ENCODE measurements around the gene MSI2. TPM values are rescaled to one million over a fixed set of nuclear protein-coding genes. Genes with fewer than 3 reads are reported as not detected.

MSI2 gene
- total RNA-seq, 1 donor from 2014 or later: 60.6 TPM

DNA sequence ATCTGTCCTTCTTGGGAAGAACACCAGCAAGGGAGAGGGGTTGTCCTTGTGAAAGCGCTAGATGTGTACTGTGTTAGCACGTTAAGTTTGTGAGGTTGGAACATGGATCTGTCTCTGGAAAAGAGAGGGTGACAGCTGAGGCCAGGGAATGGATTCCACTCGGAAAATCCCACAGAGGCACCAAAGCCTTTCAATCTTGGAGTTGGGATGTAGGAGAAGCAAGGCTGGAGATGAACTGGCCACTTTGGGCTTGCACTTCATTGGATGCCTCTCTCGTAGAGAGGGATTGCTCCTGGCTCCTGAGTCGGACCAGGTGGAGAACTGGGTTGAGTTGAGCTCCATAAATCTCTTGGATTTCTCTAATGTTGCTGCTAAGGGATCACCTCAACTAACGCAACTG, 421.5 kb downstream of the MSI2 start:
- no peaks in the 10 kb centered on the region for H3K9me3 Mint-ChIP-seq (ENCODE audit: unreplicated experiment)
- TF ChIP-seq, protein P1, sequence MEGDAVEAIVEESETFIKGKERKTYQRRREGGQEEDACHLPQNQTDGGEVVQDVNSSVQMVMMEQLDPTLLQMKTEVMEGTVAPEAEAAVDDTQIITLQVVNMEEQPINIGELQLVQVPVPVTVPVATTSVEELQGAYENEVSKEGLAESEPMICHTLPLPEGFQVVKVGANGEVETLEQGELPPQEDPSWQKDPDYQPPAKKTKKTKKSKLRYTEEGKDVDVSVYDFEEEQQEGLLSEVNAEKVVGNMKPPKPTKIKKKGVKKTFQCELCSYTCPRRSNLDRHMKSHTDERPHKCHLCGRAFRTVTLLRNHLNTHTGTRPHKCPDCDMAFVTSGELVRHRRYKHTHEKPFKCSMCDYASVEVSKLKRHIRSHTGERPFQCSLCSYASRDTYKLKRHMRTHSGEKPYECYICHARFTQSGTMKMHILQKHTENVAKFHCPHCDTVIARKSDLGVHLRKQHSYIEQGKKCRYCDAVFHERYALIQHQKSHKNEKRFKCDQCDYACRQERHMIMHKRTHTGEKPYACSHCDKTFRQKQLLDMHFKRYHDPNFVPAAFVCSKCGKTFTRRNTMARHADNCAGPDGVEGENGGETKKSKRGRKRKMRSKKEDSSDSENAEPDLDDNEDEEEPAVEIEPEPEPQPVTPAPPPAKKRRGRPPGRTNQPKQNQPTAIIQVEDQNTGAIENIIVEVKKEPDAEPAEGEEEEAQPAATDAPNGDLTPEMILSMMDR (IDR thresholded peaks at IDR 0.05; ENCODE audit: unreplicated experiment): no peak
- no peak overlapping the region for H3K4me3 Mint-ChIP-seq (ENCODE audit: unreplicated experiment)
- H3K27me3 Mint-ChIP-seq (ENCODE audit: unreplicated experiment): no peaks in the 10 kb centered on the region
- no peaks in the 10 kb centered on the region for H3K4me1 Mint-ChIP-seq (ENCODE audit: unreplicated experiment)
- no peak for DNase-seq (ENCODE audit: low spot score)
- H3K36me3 Mint-ChIP-seq (ENCODE audit: low read depth, unreplicated experiment): no peaks in the 10 kb centered on the region
- no peak overlapping the region for H3K27ac Mint-ChIP-seq (ENCODE audit: unreplicated experiment)

DNA sequence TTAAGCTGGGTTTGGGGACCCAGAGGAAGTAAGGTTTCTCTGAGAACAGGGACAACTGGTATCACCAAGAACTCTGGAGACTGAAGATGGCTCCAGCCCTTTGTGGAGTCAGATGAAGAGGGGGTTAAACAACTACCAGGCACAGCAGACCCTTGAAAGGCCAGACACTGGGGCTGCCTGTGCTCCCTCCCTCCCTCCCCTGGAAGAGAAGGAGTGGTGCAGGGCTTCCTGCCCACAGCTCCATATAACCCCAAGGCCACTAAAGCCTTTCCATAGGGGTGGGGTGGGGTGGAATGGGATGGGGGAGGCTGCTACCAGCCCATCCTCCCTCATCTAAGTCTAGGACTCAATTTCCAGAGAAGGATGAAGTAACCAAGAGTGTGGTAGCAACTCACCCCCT, 422.1 kb downstream of the MSI2 start:
- TF ChIP-seq, protein P1 (IDR thresholded peaks at IDR 0.05; ENCODE audit: unreplicated experiment): no peak
- no peaks in the 10 kb centered on the region for H3K9me3 Mint-ChIP-seq (ENCODE audit: unreplicated experiment)
- no peaks in the 10 kb centered on the region for H3K27me3 Mint-ChIP-seq (ENCODE audit: unreplicated experiment)
- H3K36me3 Mint-ChIP-seq (ENCODE audit: low read depth, unreplicated experiment): no peaks in the 10 kb centered on the region
- no peak overlapping the region for H3K4me3 Mint-ChIP-seq (ENCODE audit: unreplicated experiment)
- no peak overlapping the region for H3K27ac Mint-ChIP-seq (ENCODE audit: unreplicated experiment)
- no peak for DNase-seq (ENCODE audit: low spot score)
- no peaks in the 10 kb centered on the region for H3K4me1 Mint-ChIP-seq (ENCODE audit: unreplicated experiment)

DNA sequence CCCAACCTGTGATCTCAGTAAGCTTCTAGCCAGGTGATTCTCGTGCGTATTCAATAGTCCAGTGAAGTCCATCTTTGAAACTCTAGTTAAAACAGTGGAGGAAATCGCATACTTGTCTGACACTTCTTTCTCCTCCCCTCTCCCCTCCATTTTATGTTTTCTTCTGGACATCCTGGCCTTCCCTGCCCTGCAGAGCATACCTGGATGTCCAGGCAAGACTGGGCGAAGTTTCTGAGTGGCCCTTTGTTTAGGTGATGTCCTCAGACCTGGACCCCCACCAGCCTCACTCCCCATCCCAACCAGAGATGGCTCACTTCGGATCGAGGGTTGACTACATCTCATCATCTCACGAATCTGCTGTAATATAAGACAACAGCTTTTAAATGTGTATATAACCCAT, 423.0 kb downstream of the MSI2 start:
- no peak for DNase-seq (ENCODE audit: low spot score)

DNA sequence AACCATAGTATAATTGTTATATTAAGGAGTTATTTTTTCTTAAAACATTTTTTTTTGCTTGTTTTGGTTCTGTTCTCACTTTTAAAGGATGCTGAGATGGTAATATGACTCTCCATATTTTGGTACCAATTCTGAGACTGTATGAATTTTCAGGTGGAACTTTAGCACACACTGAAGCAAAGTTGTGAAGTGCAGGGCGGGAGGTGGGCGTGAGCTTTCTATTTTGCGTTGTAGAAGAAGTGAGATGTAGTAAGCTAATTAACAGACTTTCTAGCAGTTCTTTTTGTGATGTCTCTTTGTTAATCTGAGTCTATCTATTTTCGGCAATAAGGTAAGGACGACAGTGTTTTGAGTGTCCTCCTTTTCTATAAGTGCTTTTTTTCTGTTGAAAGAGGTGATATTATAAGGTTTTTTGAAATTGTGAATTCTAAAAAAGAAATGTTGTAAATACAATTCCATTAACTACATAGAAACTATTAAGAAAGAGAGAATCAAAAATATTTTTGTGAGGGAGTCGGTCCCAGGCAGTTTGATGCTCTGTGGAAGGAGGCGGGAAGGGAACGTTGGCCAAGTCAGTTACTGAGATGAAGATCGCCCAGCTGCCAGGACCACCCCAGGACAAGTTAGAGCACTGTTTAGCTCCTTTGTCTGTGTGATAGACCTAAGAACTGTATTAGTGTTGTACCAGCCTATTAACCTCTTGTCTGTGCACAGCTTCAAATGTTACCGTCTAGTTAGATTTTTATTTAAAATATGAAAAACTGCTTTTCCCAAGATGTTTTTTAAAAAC, 423.8 kb downstream of the MSI2 start:
- no peak overlapping the region for H3K27ac Mint-ChIP-seq (ENCODE audit: unreplicated experiment)
- no peaks in the 10 kb centered on the region for H3K9me3 Mint-ChIP-seq (ENCODE audit: unreplicated experiment)
- H3K36me3 Mint-ChIP-seq (ENCODE audit: low read depth, unreplicated experiment): no peaks in the 10 kb centered on the region
- H3K4me3 Mint-ChIP-seq (ENCODE audit: unreplicated experiment): no peak overlapping the region
- no peak for DNase-seq (ENCODE audit: low spot score)
- no peaks in the 10 kb centered on the region for H3K27me3 Mint-ChIP-seq (ENCODE audit: unreplicated experiment)
- TF ChIP-seq, protein P1 (IDR thresholded peaks at IDR 0.05; ENCODE audit: unreplicated experiment): no peak
- H3K4me1 Mint-ChIP-seq (ENCODE audit: unreplicated experiment): peaks cover 1% of the 10 kb centered on the region

More for the DNA sequence above, 423.0 kb downstream of the MSI2 start:
- Mint-ChIP-seq H3K27ac (ENCODE audit: unreplicated experiment) (no peak overlapping the region), H3K9me3 (ENCODE audit: unreplicated experiment) (no peaks in the 10 kb centered on the region), H3K4me1 (ENCODE audit: unreplicated experiment) (no peaks in the 10 kb centered on the region), H3K36me3 (ENCODE audit: low read depth, unreplicated experiment) (no peaks in the 10 kb centered on the region), H3K27me3 (ENCODE audit: unreplicated experiment) (no peaks in the 10 kb centered on the region), H3K4me3 (ENCODE audit: unreplicated experiment) (no peak overlapping the region)
- TF ChIP-seq, protein P1 (IDR thresholded peaks at IDR 0.05; ENCODE audit: unreplicated experiment): no peak

DNA sequence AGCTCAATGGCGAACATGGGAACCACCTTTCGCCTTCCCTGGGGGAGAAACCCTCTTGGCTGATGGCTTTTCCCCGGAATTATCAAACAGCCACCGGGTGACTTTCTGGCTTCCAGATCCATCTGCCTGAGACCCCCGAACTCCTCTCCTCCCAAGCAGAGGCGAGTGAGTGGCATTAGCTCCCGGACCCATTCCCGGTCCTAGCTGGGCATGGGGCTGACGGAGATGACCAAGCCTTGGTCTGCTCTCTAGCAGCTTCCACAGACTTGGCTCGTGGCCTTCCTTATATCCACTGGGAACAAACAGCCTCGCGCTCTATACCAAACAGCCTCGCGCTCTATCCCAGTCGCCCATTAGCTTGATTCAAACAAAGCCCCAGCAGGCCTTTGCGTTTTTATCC, 426.4 kb downstream of the MSI2 start:
- Mint-ChIP-seq H3K36me3 (ENCODE audit: low read depth, unreplicated experiment) (no peaks in the 10 kb centered on the region), H3K4me1 (ENCODE audit: unreplicated experiment) (peaks cover 2% of the 10 kb centered on the region), H3K27me3 (ENCODE audit: unreplicated experiment) (no peaks in the 10 kb centered on the region), H3K27ac (ENCODE audit: unreplicated experiment) (no peak overlapping the region), H3K4me3 (ENCODE audit: unreplicated experiment) (no peak overlapping the region), H3K9me3 (ENCODE audit: unreplicated experiment) (no peaks in the 10 kb centered on the region)
- TF ChIP-seq, protein P1 (IDR thresholded peaks at IDR 0.05; ENCODE audit: unreplicated experiment): no peak
- DNase-seq (ENCODE audit: low spot score): no peak

Data from endothelial cell (in vitro differentiated cells).